GM12875 (cell line): ENCODE measurements around the gene GAK.
"Not testable (repeated sequence)": the region's sequence is repeated elsewhere in the genome, so short reads cannot be mapped to it uniquely, and the experiment has no call there.

Experiments
- H3K4me3 ChIP-seq: one replicate; pipeline ENCODE4 v1.5.1; 2011; ENCODE audit warnings: low read depth, low read length, control low read depth
- CTCF ChIP-seq: IDR thresholded peaks from 2 replicates; pipeline ENCODE4 v1.5.1; 2011; ENCODE audit warnings: low read depth, mild to moderate bottlenecking, control low read depth, inconsistent platforms, low read length, moderate library complexity, borderline replicate concordance; ENCODE audit not compliant: insufficient read depth

GAK gene

DNA sequence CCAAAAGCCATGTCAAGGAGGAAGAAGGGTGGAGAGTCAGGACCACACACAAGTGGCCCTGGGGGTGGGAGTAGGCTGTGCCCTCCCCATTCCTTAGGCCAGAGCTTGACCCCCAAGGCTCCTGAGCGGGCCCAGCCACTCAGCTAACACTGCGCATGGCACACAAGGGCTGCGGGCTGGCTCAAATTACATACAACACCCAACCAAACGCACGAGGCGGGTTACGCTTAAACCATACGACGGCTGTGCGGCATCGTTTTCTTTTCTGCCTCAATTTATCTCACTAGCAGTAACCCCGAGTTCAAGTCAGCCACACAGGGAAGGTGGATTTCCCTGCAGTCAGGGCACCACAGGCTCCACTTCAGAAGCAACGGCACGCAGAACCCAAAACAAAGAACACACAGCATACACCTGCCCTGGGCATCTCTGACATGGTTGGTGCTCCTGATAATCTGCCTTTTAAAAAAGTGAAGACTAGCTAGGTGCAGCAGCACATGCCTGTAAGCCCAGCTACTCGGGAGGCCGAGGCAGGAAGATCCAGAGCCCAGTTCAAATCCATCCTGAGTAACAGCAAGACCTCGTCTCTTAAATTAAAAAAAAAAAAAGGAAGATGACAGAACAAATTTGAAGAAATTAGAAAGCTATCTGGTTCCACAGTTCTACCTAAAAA lies 2.9 kb downstream of the GAK start:
- H3K4me3 ChIP-seq: no peak overlapping the region
- no peak for TF ChIP-seq CTCF

DNA sequence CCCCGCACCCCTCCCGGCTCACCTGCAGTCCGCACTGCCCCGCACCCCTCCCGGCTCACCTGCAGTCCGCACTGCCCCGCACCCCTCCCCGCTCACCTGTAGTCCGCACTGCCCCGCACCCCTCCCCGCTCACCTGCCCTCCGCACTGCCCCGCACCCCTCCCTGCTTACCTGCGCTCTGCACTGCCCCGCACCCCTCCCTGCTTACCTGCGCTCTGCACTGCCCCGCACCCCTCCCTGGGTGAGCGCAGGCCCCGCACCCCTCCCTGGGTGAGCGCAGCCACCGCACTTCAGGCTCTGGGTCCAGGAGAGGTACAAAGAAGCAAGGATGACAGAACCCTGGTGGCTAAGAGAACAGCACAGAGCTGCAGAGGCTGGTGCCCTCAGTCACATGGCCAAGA lies 4.5 kb downstream of the GAK start:
- not testable (repeated sequence) for H3K4me3 ChIP-seq

DNA sequence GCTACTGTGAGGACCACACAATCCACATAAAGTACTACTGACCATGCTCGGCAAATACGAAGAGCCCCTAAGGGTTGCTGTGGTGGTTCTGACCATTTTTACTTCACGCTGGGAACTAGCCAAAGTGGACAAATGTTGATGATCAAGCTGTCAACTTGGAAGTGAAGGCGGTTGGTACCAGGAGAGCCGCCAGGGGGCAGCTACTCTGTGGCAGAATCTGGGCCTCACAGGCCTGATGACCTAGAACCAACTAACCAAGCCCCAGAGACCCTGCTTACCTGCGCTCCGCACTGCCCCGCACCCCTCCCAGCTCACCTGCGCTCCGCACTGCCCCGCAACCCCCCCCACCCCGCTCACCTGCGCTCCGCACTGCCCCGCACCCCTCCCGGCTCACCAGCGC lies 5.6 kb downstream of the GAK start:
- no peak overlapping the region for H3K4me3 ChIP-seq
- no peak for TF ChIP-seq CTCF

DNA sequence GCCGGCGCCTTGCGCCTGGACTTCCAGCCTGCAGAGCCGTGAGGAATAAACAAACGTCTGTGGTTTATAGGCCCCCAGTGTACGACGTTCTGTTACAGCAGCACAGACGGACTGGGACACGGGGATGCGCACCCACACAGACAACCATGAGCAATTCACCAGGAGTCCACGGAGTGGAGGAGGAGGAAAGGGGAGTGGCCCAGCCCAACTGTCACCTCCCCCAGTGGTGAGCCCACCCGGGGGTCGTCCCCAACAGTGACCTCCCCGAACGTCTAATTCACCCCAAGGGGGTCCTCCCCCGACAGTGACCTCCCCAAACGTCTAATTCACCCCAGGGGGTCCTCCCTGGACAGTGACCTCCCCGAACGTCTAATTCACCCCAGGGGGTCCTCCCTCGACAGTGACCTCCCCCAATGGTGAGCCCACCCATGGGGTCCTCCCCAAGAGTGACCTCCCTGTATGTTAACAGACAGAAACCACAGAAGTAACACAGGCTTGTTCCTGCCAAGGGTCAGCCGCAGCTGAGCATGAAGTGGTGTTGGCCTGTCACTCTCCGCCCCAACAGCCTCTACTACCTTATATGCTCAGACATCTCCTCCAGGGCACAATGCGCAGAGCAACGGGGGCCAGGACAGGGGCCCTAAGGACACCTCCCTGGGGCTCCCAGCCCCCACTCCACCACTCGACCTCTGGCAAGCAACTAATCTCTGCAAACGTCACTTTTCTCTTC lies 6.2 kb downstream of the GAK start:
- H3K4me3 ChIP-seq: no peak overlapping the region
- no peak for TF ChIP-seq CTCF

DNA sequence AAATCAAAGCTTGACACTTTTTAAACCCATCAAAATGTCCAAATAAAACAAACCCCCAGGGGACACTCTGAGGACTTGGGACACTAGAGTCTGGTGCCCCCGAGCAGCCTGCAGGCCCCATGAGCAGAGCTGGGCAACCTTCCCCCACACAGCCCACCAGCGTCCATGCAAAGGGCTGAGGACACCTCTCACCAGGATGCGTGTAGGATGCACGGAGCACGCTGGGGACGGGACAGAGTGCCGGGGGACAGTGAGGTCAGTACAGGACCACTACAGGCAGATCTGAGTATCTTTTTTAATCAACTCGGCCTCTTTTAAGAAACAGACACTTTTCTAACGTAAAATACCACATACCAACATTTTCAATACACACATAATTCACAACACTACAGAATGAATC lies 6.9 kb downstream of the GAK start:
- no peak overlapping the region for H3K4me3 ChIP-seq
- TF ChIP-seq CTCF: no peak

- TF ChIP-seq CTCF: no peak
- no peak overlapping the region for H3K4me3 ChIP-seq
Observed at GRCh38 chr4:924107-925096, 7.7 kb downstream of the GAK start.

DNA sequence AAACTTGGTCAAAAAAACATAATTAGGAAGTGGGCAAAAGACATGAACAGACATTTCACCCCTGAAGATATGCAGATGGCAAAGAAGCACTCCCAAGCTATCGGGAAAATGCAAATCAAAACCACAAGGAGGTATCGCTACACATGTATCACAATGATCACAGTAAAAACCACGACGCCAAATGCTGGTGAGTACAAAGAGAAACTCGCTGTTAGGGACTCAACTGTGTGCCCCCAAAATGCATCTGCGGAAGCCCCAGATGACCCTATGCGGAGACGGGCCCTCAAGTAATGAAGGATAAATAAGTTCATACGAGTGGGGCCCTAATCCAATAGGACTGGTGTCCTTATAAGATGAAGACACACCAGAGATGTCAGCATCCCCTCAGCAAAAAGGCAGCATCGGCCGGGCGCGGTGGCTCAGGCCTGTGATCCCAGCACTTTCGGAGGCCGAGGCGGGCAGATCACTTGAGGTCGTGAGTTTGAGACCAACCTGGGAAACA lies 10.2 kb downstream of the GAK start:
- TF ChIP-seq CTCF: no peak
- no peak overlapping the region for H3K4me3 ChIP-seq

DNA sequence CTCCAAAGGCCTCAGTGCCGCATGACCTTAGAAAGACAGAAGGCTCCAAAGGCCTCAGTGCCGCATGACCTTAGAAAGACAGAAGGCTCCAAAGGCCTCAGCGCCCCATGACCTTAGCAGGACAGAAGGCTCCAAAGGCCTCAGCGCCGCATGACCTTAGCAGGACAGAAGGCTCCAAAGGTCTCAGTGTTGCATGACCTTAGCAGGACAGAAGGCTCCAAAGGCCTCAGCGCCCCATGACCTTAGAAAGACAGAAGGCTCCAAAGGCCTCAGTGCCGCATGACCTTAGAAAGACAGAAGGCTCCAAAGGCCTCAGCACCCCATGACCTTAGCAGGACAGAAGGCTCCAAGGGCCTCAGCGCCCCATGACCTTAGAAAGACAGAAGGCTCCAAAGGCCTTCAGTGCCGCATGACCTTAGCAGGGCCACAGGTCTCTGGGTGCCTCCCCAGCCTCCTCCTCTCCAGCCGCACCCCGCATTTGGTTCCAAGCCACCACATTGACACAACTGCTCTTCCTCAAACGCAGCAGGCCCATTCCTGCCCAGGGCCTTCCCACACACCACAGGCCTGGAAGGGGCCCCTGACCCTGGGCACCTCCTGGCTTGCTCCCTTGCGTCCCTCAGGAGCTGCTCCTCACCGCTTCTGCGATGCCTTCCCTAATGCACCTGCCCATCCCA lies 13.0 kb downstream of the GAK start:
- not testable (repeated sequence) for H3K4me3 ChIP-seq

- H3K4me3 ChIP-seq: not testable (repeated sequence)
Observed at GRCh38 chr4:918591-918990, 13.5 kb downstream of the GAK start.
